Upper lobe of left lung (tissue), 4 donors: ENCODE results near the gene EGFLAM.

Source experiments
- EP300 ChIP-seq, 4 donors: sonication (generic); formaldehyde crosslinking; IDR thresholded peaks; one replicate each; pipeline ENCODE4 v1.5.1; 2017; ENCODE audit warnings: antibody characterized with exemption in 4 of 4, control low read depth in 2 of 4
- POLR2A ChIP-seq, 4 donors: fragments of 450-650 bp; IDR thresholded peaks; one replicate each; pipeline ENCODE4 v1.5.1; 2016 to 2017; ENCODE audit warnings: antibody characterized with exemption in 4 of 4, mild to moderate bottlenecking in 2 of 4
- POLR2AphosphoS5 ChIP-seq, 2 donors: sonication (generic); formaldehyde crosslinking; IDR thresholded peaks; one replicate each; pipeline ENCODE4 v1.5.1; 2017; ENCODE audit warnings: antibody characterized with exemption in 2 of 2
- TF ChIP-seq, protein P1 (sequence below), 6 experiments: fragments of 450-650 bp in 4 of 6; fragments of 200-600 bp in 2 of 6; sonication (generic) in 2 of 6; IDR thresholded peaks; one replicate each; pipeline ENCODE4 v1.5.1; 2016 to 2019; ENCODE audit warnings: antibody characterized with exemption in 6 of 6

DNA sequence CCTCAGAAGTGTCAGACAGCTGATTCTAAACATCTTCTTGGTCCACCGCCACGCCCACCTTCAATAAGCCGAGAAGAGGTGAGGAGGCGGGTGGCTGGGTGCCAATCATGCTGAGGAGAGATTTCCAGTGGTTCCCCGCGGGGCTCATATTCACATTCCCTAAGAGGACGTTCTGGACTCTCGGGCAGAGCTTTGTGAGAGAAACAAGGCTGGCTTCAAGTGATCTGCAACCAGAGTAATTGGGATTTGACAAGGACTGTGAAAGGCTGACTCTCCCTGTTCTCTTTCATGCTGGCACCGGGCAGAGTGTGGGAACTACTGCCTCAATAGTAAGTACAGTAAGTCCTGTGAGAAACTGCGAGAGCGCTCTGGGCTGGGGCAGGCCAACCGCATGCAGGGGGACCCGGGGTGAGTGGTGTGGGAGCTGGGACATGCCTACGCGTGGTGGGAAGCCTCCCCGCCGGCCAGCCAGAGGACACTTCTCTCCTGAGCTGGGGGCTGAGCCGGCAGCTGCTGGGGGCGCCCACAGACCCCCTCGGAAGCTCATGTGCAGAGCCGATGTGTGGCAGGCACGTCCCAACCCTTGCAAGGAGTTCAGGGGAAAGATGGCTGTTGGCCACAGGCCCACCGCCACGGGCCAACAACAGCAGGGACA is 187.1 kb downstream of the EGFLAM start:
- TF ChIP-seq, protein P1, sequence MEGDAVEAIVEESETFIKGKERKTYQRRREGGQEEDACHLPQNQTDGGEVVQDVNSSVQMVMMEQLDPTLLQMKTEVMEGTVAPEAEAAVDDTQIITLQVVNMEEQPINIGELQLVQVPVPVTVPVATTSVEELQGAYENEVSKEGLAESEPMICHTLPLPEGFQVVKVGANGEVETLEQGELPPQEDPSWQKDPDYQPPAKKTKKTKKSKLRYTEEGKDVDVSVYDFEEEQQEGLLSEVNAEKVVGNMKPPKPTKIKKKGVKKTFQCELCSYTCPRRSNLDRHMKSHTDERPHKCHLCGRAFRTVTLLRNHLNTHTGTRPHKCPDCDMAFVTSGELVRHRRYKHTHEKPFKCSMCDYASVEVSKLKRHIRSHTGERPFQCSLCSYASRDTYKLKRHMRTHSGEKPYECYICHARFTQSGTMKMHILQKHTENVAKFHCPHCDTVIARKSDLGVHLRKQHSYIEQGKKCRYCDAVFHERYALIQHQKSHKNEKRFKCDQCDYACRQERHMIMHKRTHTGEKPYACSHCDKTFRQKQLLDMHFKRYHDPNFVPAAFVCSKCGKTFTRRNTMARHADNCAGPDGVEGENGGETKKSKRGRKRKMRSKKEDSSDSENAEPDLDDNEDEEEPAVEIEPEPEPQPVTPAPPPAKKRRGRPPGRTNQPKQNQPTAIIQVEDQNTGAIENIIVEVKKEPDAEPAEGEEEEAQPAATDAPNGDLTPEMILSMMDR (IDR thresholded peaks at IDR 0.05): no peak
- TF ChIP-seq POLR2AphosphoS5 (IDR thresholded peaks at IDR 0.05) (no peak), POLR2A (IDR thresholded peaks at IDR 0.05) (no peak), EP300 (IDR thresholded peaks at IDR 0.05) (no peak)
